RKO (cell line): ENCODE measurements around the gene APOBEC3A.
"Not testable (repeated sequence)": the region's sequence is repeated elsewhere in the genome, so short reads cannot be mapped to it uniquely, and the experiment has no call there.

Experiments
- DNase-seq: peaks from one replicate; pipeline ENCODE4 v3.0.0-alpha.2; 2016; ENCODE audit warnings: low spot score

Gene APOBEC3A

DNA sequence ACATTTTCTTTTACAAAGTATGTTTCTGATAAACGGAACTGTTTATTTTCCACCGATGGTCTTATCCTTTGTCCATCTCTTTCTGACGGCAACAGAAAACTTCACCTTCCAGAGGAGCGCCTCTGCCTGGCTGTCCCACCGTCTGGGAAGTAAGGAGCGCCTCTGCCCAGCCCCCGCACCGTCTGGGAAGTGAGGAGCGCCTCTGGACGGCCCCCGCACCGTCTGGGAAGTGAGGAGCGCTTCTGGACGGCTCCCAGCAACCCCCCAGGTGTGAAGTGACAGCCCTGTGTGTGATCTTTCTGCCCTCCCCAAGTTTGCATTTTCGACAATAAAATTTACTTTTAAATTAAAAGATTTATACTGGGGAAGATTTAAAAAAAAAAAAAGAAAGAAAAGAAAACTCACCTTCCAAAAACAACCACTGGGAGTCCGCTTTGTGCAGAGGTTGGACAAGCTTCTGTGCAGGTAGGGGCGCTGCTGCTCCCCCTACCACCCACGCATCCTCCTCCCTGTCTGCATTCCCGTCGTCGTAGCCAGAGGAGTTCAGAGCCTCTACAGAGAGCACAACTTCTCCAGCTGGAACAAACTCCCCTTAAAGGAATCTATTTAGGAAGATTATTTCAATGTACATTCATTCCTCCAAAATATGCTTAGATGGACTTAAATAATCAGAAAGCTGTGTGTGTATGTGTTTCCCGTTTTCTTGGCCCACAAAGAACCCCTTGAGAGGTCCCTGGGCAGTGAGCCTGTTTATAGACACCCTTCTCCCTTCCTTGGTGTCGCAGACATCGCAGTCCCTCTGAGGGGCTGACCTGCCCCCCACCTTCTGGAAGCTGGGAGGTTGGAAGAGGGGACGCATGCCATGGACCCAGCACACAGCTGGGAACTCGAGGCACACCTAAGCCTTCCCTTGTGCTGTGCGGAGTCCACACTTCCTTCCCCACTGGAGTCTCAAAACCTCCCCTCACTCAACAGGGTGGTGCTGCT is 23.9 kb downstream of the APOBEC3A start:
- peak; percentile 76 for DNase-seq

DNA sequence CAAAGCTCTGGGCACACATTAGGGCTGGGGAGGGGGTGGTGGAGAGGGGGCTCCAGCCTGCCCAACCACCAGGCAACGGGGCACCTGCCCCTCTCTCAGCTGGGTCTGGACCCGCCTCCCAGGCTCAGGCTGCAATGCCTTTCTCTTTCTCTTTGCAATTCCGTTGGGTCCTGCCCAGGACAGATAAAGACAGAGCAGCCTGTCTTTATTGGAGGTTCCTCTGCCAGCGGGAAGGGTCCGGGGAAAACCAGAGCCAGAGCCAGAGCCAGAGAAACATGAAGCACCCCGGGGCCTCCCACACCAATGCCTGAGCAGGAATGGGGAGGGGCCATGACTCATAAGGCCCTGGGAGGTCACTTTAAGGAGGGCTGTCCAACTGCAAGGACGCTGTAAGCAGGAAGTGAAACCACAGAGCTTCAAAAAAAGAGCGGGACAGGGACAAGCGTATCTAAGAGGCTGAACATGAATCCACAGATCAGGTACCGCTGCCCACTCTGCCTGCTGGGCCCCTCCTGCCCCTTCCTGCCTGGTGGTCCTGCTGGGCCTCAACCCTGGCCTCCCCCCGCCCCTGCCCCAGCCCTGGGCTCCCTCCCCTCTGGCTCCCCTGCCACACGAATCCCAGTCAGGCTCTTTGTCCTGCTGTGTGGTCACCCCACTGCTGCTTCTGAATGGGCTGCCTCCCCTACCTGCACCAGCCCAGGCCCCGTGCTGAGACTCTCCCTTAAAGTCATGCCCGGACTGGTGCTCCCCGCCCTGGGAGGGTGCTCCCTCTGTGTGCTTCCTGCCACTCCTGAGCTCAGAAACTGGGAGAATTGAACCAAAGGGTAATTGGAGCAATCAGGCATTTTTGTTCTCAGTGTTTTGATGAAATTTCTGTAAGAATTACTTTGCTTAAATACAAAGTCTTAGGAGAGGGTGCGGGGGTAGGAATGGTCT is 24.9 kb downstream of the APOBEC3A start, which contains the start of gene APOBEC3B:
Gene APOBEC3B (plus strand): TSS at position 356 of the 936 bp plus-strand sequence. CDS start 107 bp downstream, at position 463.
- DNase-seq = peak; percentile 96

DNA sequence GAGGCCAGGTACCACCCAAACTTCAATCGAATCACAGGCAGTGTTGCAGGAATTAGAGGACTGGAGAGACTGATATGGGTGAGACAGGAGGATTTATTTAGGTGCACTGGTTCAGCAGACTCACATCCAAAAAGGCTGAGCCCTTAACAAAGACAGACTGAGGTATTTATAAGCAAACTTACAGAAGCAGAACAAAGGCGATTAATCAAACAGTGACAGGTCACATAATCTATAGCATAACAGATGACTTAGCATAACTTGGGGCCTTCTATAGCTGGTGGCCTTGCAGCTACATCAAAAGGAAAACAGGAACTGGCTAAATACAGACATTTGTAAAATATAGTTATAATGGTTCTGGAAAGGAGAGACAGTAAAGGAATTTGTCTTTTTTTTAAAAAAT is 26.8 kb downstream of the APOBEC3A start:
- no peak for DNase-seq

DNA sequence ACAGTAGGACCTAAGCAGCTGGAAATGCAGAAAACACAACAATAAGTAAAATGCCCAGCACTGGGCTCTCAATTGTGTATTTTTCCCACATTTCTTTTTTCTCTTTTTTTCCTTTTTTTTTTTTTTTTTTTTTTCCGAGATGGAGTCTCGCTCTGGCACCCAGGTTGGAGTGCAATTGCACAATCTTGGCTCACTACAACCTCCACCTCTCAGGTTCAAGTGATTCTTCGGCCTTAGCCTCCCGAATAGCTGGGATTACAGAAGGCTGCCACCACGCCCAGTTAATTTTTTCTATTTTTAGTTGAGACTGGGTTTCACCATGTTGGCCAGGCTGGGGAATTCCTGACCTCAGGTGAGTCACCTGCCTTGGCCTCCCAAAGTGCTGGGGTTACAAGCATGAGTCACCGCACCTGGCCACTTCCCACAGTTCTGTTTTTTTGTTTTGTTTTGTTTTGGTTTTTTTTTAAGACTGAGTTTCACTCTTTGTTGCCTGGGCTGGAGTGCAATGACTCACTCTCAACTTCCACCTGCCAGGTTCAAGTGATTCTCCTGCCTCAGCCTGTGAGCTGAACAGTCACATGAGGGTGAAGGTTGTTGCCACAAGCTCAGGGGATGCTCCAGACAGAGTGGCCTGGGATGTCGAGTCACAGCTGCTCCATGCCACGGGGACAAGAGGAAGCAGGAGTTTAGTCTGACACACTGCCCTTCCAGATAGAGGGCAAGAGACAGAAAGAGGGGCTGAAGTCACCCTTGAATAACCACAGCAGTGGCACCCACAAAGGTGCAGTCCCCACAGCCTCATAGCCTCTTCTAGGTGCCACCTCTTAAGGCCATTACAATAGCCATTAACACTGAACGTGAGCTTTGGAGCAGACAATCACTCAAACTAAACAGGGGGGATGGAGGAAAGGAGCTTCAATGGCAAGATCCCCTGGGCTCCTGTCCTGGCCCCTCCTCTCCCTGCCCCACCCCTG is 27.7 kb downstream of the APOBEC3A start:
- peak; percentile 32 for DNase-seq

DNA sequence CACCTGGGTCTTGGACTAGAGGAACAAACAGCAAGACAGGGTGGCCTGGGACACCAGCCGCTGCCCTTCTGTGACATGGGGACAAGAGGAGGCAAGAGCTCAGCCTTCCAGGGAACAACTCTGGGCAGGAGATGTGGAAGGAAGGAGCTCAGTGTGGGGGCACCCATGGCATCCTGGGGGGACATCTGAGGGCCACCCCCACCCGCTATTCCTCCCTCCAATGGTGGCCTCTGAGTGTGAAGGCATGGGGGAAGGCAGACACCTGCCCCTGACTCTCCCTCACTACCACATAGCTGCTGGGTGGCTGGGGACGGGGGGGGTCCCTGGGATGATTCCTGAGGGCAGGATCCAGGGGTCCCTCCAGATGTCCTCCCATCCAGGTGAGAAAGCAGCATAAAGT is 29.2 kb downstream of the APOBEC3A start:
- DNase-seq = no peak

DNA sequence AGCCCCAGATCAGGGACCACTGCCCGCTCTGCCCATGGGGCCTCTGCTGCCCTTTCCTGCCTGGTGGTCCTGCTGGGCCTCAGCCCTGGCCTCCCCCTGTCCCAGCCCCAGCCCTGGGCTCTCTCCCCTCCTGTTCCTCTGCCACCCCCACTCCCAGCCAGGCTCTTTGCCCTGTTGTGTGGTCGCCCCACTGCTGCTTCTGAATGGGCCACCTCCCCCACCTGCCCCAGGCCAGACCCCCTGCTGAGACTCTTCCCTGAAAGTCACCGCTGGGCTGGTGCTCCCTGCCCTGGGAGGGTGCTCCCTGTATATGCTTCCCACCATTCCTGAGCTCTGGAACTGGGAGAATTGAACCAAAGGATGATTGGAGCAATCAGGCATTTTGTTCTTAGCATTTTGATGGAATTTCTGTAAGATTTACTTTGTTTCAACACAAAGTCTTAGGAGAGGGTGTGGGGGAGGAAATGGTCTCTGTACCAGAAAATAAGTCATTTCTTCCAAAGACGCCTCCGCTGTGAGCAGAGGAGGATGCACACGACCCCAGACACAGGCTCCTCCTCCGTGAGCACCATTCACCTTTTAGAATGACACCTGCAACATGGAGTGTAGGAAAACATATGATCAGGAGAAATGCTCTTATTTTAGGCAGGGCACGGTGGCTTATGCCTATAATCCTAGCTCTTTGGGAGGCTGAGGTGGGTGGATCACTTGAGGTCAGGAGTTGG is 29.9 kb downstream of the APOBEC3A start:
- DNase-seq = no peak

DNA sequence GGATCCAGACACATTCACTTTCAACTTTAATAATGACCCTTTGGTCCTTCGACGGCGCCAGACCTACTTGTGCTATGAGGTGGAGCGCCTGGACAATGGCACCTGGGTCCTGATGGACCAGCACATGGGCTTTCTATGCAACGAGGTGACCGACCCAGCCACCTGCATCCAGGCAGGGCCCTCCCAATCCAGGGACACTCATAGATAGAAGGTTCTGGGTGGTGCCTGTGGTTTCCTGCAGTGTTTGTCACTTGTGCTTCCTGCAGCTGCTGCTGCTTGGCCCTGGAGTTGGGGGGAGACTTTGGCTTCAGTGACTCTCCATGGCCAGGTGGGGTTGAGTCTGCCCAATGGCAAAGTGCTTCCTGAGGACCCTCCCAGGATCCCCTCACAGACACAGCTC is 32.1 kb downstream of the APOBEC3A start:
- DNase-seq = no peak

DNA sequence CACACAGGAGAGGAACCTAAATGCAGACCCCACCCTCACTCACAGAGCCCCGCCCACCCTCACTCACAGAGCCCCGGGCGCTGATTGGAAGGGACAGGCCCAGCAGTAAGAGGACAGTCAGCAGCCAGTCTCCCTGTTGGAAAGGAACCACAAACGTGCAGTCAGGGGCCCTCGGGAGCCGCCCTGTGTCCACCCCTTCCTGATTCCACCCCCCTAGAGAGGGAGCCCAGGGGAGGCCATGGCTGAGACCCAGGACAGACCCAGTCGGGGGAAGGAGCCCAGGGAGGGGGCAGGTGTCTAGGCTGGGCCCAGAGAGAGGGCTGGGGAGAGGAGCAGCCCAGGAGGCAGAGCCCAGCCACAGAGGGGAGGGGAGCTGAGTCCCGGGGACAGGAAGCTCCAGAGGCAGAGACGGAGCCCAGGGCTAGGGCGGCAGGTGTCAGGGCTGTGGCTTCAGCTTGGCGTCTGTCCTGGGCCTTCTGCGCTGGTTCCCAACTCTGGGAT is 35.5 kb downstream of the APOBEC3A start:
- not testable (repeated sequence) for DNase-seq

DNA sequence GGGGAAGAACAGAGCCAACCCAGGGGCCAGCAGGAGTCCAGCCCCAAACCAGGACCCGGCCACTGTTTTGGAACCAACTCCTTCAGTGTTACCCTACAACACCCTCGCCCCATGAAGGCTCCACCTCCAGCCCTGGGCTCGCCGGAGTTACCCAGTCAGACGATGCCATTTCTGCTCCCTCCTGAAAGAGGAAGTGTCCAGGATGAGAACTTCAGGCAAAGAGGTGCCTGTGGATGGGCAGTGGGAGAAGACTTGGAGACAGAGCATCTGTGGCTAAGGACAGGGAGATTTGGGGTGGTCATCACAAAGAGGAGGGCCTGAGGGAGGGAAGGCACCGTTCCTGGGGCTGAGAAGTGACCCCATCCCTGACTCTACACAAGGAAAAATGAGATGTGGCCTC is 38.7 kb downstream of the APOBEC3A start:
- no peak for DNase-seq

DNA sequence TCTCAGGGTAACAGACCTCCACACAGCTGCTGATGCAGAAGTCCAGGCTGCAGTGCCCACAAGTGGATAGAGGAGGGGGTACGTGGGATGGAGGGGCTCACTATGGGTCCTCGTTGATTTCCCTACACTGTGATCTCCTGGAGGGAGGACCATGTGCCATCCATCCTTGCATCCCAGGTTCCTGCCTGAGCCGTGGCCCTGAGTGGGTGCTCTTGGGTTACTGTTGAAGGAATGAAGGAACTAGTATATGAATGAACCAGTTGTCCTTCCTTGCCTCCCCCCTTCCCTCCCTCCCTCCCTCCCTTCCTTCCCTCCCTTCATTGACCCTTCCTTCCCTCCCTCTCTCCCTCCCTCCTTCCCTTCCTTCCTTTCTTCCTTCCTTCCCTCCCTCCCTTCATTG is 40.1 kb downstream of the APOBEC3A start:
- DNase-seq = no peak

DNA sequence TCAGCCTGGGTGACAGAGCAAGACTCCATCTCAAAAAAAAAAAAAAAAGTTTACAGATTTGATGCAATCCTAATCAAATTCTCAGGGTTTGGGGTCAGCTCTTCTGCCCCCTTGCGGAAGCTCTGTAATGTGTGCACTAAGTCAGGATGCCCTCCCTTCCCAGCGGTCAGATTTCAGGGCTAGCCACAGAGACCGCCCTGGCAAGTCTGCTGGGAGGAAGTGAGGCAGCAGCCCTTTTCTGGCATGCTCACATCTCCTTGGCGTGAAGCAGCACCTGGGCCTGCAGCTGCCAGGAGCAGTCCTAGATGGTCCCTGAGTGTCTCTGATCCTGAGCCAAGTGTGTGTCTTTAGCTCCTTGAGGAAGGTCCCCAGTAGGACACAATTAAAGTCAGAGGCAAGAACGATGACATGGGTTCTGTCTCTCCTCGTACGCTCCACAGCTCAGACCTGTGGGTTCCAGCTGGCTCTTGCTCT is 45.8 kb downstream of the APOBEC3A start:
- DNase-seq = peak; percentile 86

DNA sequence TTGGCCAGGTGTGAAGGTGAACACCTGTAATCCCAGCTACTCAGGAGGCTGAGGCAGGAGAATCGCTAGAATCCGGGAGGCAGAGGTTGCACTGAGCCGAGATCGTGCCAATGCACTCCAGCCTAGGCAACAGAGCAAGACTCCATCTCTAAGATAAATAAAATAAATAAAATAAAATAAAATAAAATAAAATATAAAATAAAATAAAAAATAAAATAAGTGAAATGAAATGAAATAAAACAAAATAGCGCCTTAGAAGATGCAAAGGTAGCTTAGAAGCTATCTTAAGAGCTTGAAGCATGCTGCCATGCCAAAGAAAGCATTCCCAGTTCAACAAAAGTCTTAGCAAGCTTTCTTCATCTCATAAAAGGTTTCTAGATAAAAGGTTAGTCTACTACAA is 49.8 kb downstream of the APOBEC3A start:
- DNase-seq = no peak

DNA sequence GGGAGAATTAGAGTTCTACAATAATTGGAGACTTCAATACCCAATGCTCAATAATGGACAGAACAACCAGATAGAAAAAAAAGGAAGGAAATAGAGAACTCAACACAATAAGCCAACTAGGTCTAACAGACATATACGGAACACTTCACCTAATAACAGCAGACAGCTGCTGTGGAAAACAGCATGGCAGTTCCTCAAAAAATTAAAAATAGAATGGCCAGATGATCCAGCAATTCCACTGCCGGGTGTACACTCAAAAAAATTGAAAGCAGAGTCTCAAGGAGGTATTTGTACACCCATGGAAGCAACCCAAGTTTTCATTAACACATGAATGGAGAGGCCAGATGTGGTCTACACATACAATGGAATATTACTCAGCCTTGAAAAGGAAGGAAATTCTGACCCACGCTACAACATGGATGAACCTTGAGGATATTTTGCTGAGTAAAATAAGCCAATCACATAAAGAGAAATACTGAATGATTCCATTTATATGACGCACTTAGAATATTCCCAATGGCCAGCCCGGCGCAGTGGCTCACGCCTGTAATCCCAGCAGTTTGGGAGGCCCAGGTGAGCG is 51.0 kb downstream of the APOBEC3A start:
- not testable (repeated sequence) for DNase-seq

DNA sequence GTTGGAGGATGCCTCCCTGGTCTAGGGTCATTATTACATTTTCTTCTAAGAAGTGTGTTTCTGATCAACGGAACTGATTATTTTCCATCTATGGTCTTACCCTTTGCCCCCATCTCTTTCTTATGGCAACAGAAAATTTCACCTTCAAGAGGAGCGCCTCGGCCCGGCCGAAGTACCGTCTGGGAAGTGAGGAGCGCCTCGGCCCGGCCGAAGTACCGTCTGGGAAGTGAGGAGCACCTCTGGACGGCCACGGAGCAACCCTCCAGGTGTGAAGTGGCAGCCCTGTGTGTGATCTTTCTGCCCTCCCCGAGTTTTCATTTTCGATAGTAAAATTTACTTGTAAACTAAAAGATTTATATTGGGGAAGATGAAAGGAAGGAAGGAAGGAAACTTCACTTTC is 53.5 kb downstream of the APOBEC3A start:
- no peak for DNase-seq
